Subcutaneous adipose tissue (tissue), 4 donors: ENCODE results near the gene POP4. TPM values are rescaled to one million over a fixed set of nuclear protein-coding genes. Genes with fewer than 3 reads are reported as not detected.

Experiments used
- total RNA-seq, 4 donors: library from RNA; depleted of rRNA; stranded (reverse); fragments of >200 nt; gene quantifications; one replicate each; pipeline ENCODE4 v1.1.0, GENCODE V29; 2016
- TF ChIP-seq, protein P1 (sequence below): fragments of 450-650 bp; IDR thresholded peaks from one replicate; pipeline ENCODE4 v1.5.1; 2016; ENCODE audit warnings: low read depth, mild to moderate bottlenecking, control low read depth, antibody characterized with exemption, moderate library complexity

The POP4 gene
- total RNA-seq, 4 donors from 2014 or later: 44.4 to 72.7 (median 65.1) TPM

DNA sequence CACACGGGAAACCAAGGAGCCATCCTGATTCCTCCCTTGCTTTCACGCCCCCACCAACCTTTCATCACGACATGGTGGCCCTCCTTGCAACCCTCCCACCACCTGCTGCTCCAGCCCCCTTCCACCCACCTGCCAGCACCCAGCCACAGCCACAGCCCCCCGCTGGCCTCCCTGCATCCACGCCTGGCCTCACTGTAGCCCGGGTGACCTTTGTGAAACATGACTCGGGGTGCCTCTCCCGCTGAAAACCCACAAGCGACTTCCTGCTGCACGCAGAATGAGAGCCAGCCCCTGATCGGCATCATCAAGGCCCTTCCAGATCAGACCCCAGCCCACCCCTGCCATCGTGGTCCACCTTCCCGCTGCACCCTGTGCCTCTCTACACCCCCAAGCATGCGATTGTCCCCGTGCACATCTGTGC, 14.9 kb downstream of the POP4 start:
- TF ChIP-seq, protein P1, sequence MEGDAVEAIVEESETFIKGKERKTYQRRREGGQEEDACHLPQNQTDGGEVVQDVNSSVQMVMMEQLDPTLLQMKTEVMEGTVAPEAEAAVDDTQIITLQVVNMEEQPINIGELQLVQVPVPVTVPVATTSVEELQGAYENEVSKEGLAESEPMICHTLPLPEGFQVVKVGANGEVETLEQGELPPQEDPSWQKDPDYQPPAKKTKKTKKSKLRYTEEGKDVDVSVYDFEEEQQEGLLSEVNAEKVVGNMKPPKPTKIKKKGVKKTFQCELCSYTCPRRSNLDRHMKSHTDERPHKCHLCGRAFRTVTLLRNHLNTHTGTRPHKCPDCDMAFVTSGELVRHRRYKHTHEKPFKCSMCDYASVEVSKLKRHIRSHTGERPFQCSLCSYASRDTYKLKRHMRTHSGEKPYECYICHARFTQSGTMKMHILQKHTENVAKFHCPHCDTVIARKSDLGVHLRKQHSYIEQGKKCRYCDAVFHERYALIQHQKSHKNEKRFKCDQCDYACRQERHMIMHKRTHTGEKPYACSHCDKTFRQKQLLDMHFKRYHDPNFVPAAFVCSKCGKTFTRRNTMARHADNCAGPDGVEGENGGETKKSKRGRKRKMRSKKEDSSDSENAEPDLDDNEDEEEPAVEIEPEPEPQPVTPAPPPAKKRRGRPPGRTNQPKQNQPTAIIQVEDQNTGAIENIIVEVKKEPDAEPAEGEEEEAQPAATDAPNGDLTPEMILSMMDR: no peak

DNA sequence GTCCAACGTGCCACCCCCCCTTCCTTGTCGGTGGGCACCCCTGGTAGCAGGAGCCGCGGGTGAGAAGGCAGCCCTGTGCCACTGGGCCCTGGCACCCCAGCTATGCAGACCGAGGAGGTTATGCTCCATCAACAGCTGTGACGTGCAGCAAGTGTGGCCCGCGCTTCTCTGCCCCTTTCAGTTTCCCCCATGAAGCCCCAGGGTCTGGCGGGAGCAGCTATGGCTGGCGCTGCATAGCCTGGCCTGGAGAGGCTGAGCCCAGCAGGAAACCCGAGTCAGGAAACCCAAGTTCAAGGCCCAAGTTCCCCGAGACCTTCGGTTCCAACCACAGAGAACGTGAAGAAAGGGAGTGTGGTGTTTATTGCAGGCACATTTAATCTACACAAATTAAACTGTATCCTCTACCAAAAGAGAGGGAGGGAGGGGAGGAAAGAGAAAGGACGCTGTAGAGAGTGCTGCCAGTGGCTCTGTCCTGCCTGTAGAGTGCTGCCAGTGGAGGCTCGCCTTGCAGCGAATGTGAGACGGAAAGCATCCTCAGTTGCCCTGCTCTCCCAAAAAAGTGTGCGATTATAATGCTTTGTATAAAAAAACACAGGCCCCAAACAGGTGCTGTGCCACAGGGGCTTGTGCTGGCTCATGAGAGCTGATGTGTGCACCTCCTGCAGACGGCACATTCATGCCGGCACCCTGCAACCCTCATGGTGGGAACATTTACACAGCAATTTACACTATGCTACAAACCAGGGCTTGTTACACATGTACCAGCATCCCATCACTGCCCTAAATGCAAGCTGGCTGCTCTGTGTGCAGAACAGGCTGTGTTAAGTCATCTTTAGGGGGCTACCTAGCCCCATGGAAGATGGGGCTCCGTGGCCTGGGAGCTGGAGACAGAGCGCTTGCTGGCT, 16.3 kb downstream of the POP4 start:
- TF ChIP-seq, protein P1: no peak

DNA sequence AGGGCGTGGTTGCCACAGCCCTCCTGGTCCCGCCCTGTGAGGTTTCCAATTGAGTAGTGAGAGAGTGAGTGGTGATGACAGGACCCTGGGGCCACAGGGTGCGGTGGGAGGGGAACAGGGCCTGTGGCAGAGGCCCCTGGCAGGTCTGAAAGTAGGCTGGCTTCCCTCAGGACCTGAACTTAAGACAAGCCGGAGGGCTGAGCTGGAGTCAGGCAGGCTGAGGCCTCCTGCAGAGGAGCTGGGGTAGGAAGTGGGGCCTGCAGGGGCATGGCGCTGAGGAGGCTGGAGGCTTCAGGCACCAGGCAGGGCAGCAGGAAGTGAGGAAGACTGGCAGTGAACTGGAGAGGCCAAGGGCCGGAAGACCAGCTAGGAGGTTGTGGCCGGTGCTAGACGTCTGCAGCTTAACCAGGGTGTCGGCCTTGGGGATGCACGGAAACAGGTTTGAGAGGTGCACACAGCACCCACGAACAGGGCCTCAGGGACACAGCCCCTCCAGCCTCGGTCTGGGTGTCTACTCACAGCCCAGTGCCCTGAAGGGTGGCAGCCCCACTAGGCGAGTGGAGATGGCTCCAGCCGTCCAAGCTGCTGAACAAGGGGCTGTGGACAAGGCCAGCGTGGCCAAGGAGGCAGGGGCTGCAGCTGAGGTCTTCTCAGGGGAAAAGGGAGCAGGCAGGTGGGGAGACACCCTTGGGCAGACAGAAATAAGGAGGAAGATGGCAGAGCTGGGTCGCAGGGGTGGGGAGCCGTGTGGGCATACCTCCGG, 17.8 kb downstream of the POP4 start:
- TF ChIP-seq, protein P1: no peak

DNA sequence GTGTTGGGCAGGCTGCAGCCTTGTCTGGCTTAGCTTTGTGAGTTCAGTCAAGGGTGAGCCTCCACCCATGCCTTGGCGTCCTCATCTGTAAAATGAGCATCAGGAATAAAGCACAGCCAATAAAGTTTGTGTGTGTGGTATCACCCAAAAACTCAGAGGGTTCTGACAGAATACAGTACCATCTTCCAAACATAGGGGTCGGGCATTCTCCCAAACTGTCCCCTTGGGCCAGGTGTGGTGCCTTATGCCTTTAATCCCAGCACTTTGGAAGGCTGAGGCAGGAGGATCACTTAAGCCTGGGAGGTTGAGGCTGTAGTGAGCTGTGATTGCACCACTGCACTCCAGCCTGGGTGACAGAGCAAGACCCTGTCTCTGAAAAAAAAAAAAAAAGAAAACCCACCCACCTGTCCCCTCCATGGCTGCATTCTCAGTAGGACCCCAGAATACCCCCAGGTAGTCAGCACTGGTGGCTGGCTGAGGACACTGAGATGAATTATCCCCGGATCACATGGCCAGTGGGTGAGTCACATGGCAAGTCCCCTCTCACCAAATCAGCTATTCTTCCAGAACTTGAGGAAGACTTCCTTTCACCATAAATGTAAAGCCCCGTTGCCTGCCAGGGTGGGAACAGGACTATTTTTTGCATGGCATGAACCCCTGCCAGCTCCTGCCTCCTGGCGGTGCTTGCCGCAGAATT, 18.6 kb downstream of the POP4 start:
- TF ChIP-seq, protein P1: no peak

DNA sequence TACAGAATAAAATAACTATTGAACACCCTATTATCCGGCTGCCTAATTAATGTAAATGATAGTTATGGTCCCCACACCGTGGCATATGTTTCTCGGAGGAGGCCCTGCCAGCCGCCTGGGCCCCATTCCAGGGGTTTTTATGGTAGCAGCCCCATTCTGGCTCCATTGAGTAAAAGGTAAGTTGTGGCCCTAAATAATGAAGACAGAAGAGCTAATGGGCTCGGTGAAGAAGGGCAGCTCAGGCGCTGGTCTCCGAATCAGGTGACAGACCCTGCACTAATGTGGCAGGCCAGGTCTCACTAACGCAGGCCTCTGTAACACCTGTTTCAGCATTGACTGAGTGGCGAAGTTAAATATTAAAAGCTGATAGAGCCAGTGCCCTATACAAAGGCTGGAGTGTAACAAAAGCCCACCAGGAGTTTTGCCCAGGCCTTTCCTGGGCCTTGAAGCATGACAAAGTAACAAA, 19.1 kb downstream of the POP4 start:
- TF ChIP-seq, protein P1: no peak

DNA sequence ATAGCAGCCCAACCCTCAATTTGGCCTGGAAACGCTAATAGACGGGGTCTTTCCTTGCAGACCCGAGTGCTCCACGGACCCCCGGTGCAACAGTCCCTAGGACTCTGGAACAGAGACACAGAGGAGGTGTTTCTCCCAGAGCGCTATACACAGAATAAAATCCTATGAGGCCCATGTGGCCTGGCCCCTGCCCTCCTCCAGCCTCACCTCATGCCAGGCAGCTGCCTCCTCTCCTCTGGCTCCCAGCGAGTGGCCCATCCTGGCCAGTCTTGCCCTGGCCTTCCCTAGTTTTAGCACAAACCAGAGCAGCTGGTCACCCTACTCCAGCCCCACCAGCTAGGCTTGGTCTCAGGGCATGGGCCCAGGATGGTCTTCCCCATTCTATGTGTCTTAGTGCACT, 20.3 kb downstream of the POP4 start:
- TF ChIP-seq, protein P1: no peak
